NCI-H524 (cell line): ENCODE data around the gene BMAL2.

Experiments
- DNase-seq, 2 experiments: peaks; one replicate each; lab custom pipeline; 2025; lab: John Stamatoyannopoulos, UW

BMAL2 gene

GRCh38 chr12:27324530-27324929 is 8.1 kb upstream of the BMAL2 start:
- DNase-seq, result no peak

GRCh38 chr12:27330846-27331245 is 1.8 kb upstream of the BMAL2 start:
- DNase-seq, result no peak

GRCh38 chr12:27331291-27331926 is 1.2 kb upstream of the BMAL2 start:
- no peak for DNase-seq

GRCh38 chr12:27331927-27332324 is 710 bp upstream of the BMAL2 start:
- DNase-seq, result no peak

GRCh38 chr12:27332407-27332713 is 276 bp upstream of the BMAL2 start:
- DNase-seq, result no peak

- peak in 1 of 2 experiments; percentile 49 for DNase-seq
Observed at GRCh38 chr12:27333403-27334009, 870 bp downstream of the BMAL2 start.

GRCh38 chr12:27334042-27334720 is 1.5 kb downstream of the BMAL2 start:
- DNase-seq, result no peak

- no peak for DNase-seq
Observed at GRCh38 chr12:27334721-27335082, 2.1 kb downstream of the BMAL2 start.

GRCh38 chr12:27335364-27336281 is 3.0 kb downstream of the BMAL2 start:
- DNase-seq, result no peak

- no peak for DNase-seq
Observed at GRCh38 chr12:27336282-27336653, 3.6 kb downstream of the BMAL2 start.

- DNase-seq, result no peak
Observed at GRCh38 chr12:27337376-27337775, 4.7 kb downstream of the BMAL2 start.

- no peak for DNase-seq
Observed at GRCh38 chr12:27338473-27338872, 5.8 kb downstream of the BMAL2 start.

GRCh38 chr12:27340971-27341370 is 8.3 kb downstream of the BMAL2 start:
- no peak for DNase-seq

GRCh38 chr12:27342536-27342935 is 9.9 kb downstream of the BMAL2 start:
- DNase-seq, result no peak

- no peak for DNase-seq
Observed at GRCh38 chr12:27343255-27344000, 10.8 kb downstream of the BMAL2 start.

- peak; percentile 59 to 90 for DNase-seq
Observed at GRCh38 chr12:27344246-27344645, 11.6 kb downstream of the BMAL2 start.

GRCh38 chr12:27344760-27345159 is 12.1 kb downstream of the BMAL2 start:
- DNase-seq, result peak in 1 of 2 experiments; percentile 70

GRCh38 chr12:27345376-27345775 is 12.7 kb downstream of the BMAL2 start:
- peak in 1 of 2 experiments; percentile 16 for DNase-seq

GRCh38 chr12:27347779-27348178 is 15.1 kb downstream of the BMAL2 start:
- DNase-seq, result peak in 1 of 2 experiments; percentile 17

- no peak for DNase-seq
Observed at GRCh38 chr12:27351476-27351875, 18.8 kb downstream of the BMAL2 start.

- DNase-seq, result no peak
Observed at GRCh38 chr12:27355486-27355885, 22.9 kb downstream of the BMAL2 start.

GRCh38 chr12:27355979-27356378 is 23.3 kb downstream of the BMAL2 start:
- no peak for DNase-seq
